H9 (cell line): ENCODE data around the gene GDPGP1. TPM values are rescaled to one million over a fixed set of nuclear protein-coding genes. Genes with fewer than 3 reads are reported as not detected.

ENCODE experiments used
- DNase-seq: peaks from one replicate; pipeline ENCODE4 v3.0.0-alpha.2; 2017
- H2AFZ ChIP-seq: one replicate; pipeline ENCODE4 v1.6.1; 2013; ENCODE audit warnings: mild to moderate bottlenecking, low read length, control low read depth, moderate library complexity
- H2AK5ac ChIP-seq: 2 replicates; pipeline ENCODE4 v1.6.1; 2013; ENCODE audit warnings: low read length, control low read depth, mixed read lengths; ENCODE audit not compliant: insufficient read length
- H2BK120ac ChIP-seq: one replicate; pipeline ENCODE4 v1.6.1; 2013; ENCODE audit warnings: low read depth, mild to moderate bottlenecking, low read length, control low read depth, inconsistent platforms; ENCODE audit not compliant: poor library complexity, severe bottlenecking
- H2BK12ac ChIP-seq: 2 replicates; pipeline ENCODE4 v1.6.1; 2013; ENCODE audit warnings: low read length, control low read depth, mixed read lengths, low read depth; ENCODE audit not compliant: insufficient read length
- H2BK15ac ChIP-seq: 2 replicates; pipeline ENCODE4 v1.6.1; 2013; ENCODE audit warnings: low read depth, low read length, control low read depth
- H2BK20ac ChIP-seq: one replicate; pipeline ENCODE4 v1.6.1; 2013; ENCODE audit warnings: low read depth, mild to moderate bottlenecking, low read length, control low read depth, inconsistent platforms; ENCODE audit not compliant: poor library complexity, severe bottlenecking
- H2BK5ac ChIP-seq: 2 replicates; pipeline ENCODE4 v1.6.1; 2013; ENCODE audit warnings: low read length, control low read depth, mixed read lengths; ENCODE audit not compliant: insufficient read length
- H3K14ac ChIP-seq: 2 replicates; pipeline ENCODE4 v1.6.1; 2013; ENCODE audit warnings: low read length, control low read depth; ENCODE audit not compliant: insufficient read depth
- H3K18ac ChIP-seq: 2 replicates; pipeline ENCODE4 v1.6.1; 2013; ENCODE audit warnings: low read depth, mild to moderate bottlenecking, mixed read lengths, low read length, control low read depth; ENCODE audit not compliant: insufficient read length
- H3K23ac ChIP-seq: 2 replicates; pipeline ENCODE4 v1.6.1; 2013; ENCODE audit warnings: low read length, control low read depth, mixed read lengths, low read depth; ENCODE audit not compliant: insufficient read length
- H3K23me2 ChIP-seq: 2 replicates; pipeline ENCODE4 v1.6.1; 2013; ENCODE audit warnings: low read depth, mild to moderate bottlenecking, mixed read lengths, low read length, control low read depth; ENCODE audit not compliant: insufficient read length, poor library complexity, severe bottlenecking
- H3K27ac ChIP-seq: 2 replicates; pipeline ENCODE4 v1.5.1; 2013; ENCODE audit warnings: low read length, control low read depth, mixed read lengths, low read depth; ENCODE audit not compliant: insufficient read length
- H3K27me3 ChIP-seq: 2 replicates; pipeline ENCODE4 v1.6.1; 2013; ENCODE audit warnings: low read length, control low read depth, inconsistent platforms; ENCODE audit not compliant: insufficient read depth
- H3K4ac ChIP-seq: 2 replicates; pipeline ENCODE4 v1.6.1; 2013; ENCODE audit warnings: low read depth, mild to moderate bottlenecking, control low read depth, inconsistent platforms, low read length, moderate library complexity
- H3K4me1 ChIP-seq: 2 replicates; pipeline ENCODE4 v1.6.1; 2013; ENCODE audit warnings: low read length, control low read depth, inconsistent platforms; ENCODE audit not compliant: insufficient read depth
- H3K4me2 ChIP-seq: 2 replicates; pipeline ENCODE4 v1.6.1; 2013; ENCODE audit warnings: low read length, control low read depth, mixed read lengths; ENCODE audit not compliant: insufficient read length, insufficient read depth
- H3K56ac ChIP-seq: 2 replicates; pipeline ENCODE4 v1.6.1; 2013; ENCODE audit warnings: low read depth, mild to moderate bottlenecking, mixed read lengths, low read length, control low read depth; ENCODE audit not compliant: insufficient read length
- H3K79me1 ChIP-seq: 2 replicates; pipeline ENCODE4 v1.6.1; 2013; ENCODE audit warnings: low read depth, mild to moderate bottlenecking, moderate library complexity, low read length, control low read depth, inconsistent platforms; ENCODE audit not compliant: insufficient read depth, poor library complexity, severe bottlenecking
- H3K79me2 ChIP-seq: 2 replicates; pipeline ENCODE4 v1.6.1; 2013; ENCODE audit warnings: low read length, control low read depth, inconsistent platforms; ENCODE audit not compliant: insufficient read depth
- H3K9ac ChIP-seq: 2 replicates; pipeline ENCODE4 v1.6.1; 2013; ENCODE audit warnings: low read length, control low read depth, mixed read lengths; ENCODE audit not compliant: insufficient read length; ENCODE audit errors: extremely low read depth
- H3K9me3 ChIP-seq: one replicate; pipeline ENCODE4 v1.6.1; 2013; ENCODE audit warnings: low read depth, low read length, inconsistent platforms; ENCODE audit not compliant: control insufficient read depth
- H3T11ph ChIP-seq: one replicate; pipeline ENCODE4 v1.6.1; 2013; ENCODE audit warnings: mild to moderate bottlenecking, low read length, control low read depth, inconsistent platforms
- H4K20me1 ChIP-seq: one replicate; pipeline ENCODE4 v1.6.1; 2013; ENCODE audit not compliant: control insufficient read depth, insufficient read length, insufficient read depth
- H4K5ac ChIP-seq: 2 replicates; pipeline ENCODE4 v1.6.1; 2013; ENCODE audit warnings: low read depth, mild to moderate bottlenecking, mixed read lengths, low read length, control low read depth; ENCODE audit not compliant: insufficient read length
- H4K8ac ChIP-seq: replicated peaks from 2 replicates; pipeline ENCODE4 v1.6.1; 2013; ENCODE audit warnings: low read length, control low read depth, mixed read lengths, low read depth; ENCODE audit not compliant: insufficient read length
- H4K91ac ChIP-seq: 2 replicates; pipeline ENCODE4 v1.6.1; 2013; ENCODE audit warnings: low read depth, mild to moderate bottlenecking, moderate library complexity, mixed read lengths, low read length, control low read depth; ENCODE audit not compliant: insufficient read length
- H3K27ac Mint-ChIP-seq, 3 experiments: 2 replicates in 2 of 3; 3 replicates in 1 of 3; pipeline ENCODE4 v1.8.0; 2020 to 2021; ENCODE audit warnings: mixed read lengths in 3 of 3, mild to moderate bottlenecking in 1 of 3, moderate library complexity in 1 of 3
- H3K27me3 Mint-ChIP-seq: 2 replicates; pipeline ENCODE4 v1.8.0; 2021; ENCODE audit warnings: low read depth, mild to moderate bottlenecking, moderate library complexity, mixed read lengths
- H3K36me3 Mint-ChIP-seq, 3 experiments: 2 replicates in 2 of 3; 3 replicates in 1 of 3; pipeline ENCODE4 v1.8.0; 2020 to 2021; ENCODE audit warnings: low read depth in 3 of 3, mixed read lengths in 3 of 3; ENCODE audit not compliant: insufficient read depth in 1 of 3
- H3K4me1 Mint-ChIP-seq, 2 experiments: 2 replicates each; pipeline ENCODE4 v1.8.0; 2020; ENCODE audit warnings: mixed read lengths in 2 of 2
- H3K4me3 Mint-ChIP-seq, 2 experiments: 2 replicates in 1 of 2; 3 replicates in 1 of 2; pipeline ENCODE4 v1.8.0; 2020 to 2021; ENCODE audit warnings: mild to moderate bottlenecking in 2 of 2, mixed read lengths in 2 of 2, moderate library complexity in 1 of 2
- H3K9me3 Mint-ChIP-seq, 2 experiments: 2 replicates in 1 of 2; 3 replicates in 1 of 2; pipeline ENCODE4 v1.8.0; 2020; ENCODE audit warnings: mild to moderate bottlenecking in 2 of 2, mixed read lengths in 2 of 2, moderate library complexity in 1 of 2
- WGBS: extraction: QIAGEN DNeasy Blood & Tissue Kit; methylation state at CpG from one replicate; pipeline ENCODE4 v1.1.7; 2013; ENCODE audit warnings: missing lambda C conversion rate, low lambda C conversion rate, mixed read lengths; ENCODE audit not compliant: insufficient read length; ENCODE audit errors: extremely low coverage; 5-methylcytosine and 5-hydroxymethylcytosine counted together
- total RNA-seq: library from RNA; stranded (reverse); gene quantifications from 2 replicates; pipeline ENCODE4 v1.2.1, GENCODE V29; 2021
- TF ChIP-seq, protein P1 (sequence below): fragments of 200-600 bp; sonication (generic); conservative IDR thresholded peaks from 3 replicates; pipeline ENCODE4 v1.8.0; 2021; ENCODE audit warnings: antibody characterized with exemption, mild to moderate bottlenecking

The GDPGP1 gene
- total RNA-seq, 1 experiment from 2014 or later, result 6.7 TPM

DNA sequence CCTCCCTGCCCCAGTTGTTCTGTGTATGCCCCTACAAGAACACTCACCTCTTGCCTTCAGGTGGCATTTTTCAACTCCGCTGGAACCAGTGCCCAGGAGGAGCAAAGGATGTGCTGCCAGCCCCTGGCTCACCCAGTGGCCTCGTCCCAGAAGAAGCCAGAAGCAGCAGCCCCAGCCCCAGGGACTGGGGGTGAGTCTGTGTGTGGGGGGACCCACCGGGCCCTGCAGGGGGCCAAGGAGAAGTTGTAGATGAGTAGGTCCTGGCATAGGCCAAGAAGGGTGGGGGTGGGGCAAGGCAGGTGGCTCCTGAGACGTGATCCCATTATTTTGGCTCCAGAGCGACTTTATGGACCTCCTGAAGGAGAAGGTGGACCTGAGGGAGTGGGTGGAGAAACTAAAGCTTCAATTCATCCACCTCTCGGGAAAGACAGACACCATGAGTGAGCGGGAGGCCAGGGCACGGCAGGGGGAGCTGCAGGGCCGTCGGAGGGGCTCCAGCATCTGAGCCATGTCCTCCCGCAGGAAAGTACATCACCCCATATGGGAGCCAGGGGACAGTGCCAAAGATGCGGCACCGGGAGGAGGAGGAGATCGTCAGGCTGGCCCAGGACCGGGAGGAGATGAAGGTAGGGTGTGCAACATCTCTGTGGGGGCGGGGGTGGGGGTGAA, 60.7 kb downstream of the GDPGP1 start:
- Histone ChIP-seq H2AK5ac (no peak overlapping the region), H2BK5ac (no peak overlapping the region), H3K23ac (no peak overlapping the region), H4K8ac (no peak overlapping the region), H3K9me3 (no peaks in the 10 kb centered on the region), H3K14ac (no peak overlapping the region; the same call in 1 of the 2 replicates), H3K23me2 (no peaks in the 10 kb centered on the region), H3K4me1 (no peaks in the 10 kb centered on the region; the same call in 1 of the 2 replicates), H3K56ac (no peak overlapping the region), H3K9ac (no peak overlapping the region), H3K79me1 (no peaks in the 10 kb centered on the region), H2BK20ac (no peak overlapping the region), H2BK12ac (no peak overlapping the region), H3K27ac (no peak overlapping the region), H2BK120ac (no peak overlapping the region), H2AFZ (no peak overlapping the region), H3K27me3 (no peaks in the 10 kb centered on the region), H3K79me2 (no peaks in the 10 kb centered on the region), H4K91ac (no peak overlapping the region), H2BK15ac (no peak overlapping the region), H3K4me2 (no peak overlapping the region), H3K18ac (no peak overlapping the region), H4K5ac (no peak overlapping the region), H3T11ph (no peak overlapping the region), H4K20me1 (no peaks in the 10 kb centered on the region), H3K4ac (no peak overlapping the region)
- TF ChIP-seq, protein P1, sequence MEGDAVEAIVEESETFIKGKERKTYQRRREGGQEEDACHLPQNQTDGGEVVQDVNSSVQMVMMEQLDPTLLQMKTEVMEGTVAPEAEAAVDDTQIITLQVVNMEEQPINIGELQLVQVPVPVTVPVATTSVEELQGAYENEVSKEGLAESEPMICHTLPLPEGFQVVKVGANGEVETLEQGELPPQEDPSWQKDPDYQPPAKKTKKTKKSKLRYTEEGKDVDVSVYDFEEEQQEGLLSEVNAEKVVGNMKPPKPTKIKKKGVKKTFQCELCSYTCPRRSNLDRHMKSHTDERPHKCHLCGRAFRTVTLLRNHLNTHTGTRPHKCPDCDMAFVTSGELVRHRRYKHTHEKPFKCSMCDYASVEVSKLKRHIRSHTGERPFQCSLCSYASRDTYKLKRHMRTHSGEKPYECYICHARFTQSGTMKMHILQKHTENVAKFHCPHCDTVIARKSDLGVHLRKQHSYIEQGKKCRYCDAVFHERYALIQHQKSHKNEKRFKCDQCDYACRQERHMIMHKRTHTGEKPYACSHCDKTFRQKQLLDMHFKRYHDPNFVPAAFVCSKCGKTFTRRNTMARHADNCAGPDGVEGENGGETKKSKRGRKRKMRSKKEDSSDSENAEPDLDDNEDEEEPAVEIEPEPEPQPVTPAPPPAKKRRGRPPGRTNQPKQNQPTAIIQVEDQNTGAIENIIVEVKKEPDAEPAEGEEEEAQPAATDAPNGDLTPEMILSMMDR, result peak; percentile 46; the same call in 2 of the 3 replicates
- Mint-ChIP-seq H3K9me3 (no peaks in the 10 kb centered on the region), H3K27me3 (no peaks in the 10 kb centered on the region), H3K27ac (peak overlapping the region in 1 of 3 experiments; percentile 82; a peak in 3 of 7 replicates), H3K4me3 (peak overlapping the region in 1 of 2 experiments; percentile 42; a peak in 2 of 5 replicates), H3K4me1 (peaks cover 21 to 22% of the 10 kb centered on the region in 2 experiments), H3K36me3 (no peaks in the 10 kb centered on the region)
- DNase-seq, result peak; percentile 46
- no CpG with 5 or more reads among the region's 16 CpGs for WGBS
